HEK293 (cell line): ENCODE measurements around the gene PARP15.

Experiments
- CTCF ChIA-PET: fragments of 350-600 bp; formaldehyde crosslinking; extraction: SDS; loops from one replicate; lab custom pipeline; 2021; ENCODE audit warnings: antibody characterized with exemption; lab: Yijun Ruan, JAX
- POLR2A ChIA-PET: fragments of 300-600 bp; formaldehyde crosslinking; extraction: SDS; loops from one replicate; lab custom pipeline; 2020; ENCODE audit warnings: antibody characterized with exemption, inconsistent platforms; lab: Yijun Ruan, JAX
- H3K27ac ChIP-seq: fragments of 200-500 bp; sonication (Bioruptor generic); 2 replicates; pipeline ENCODE4 v1.5.1; 2014; ENCODE audit warnings: low read depth, low read length, control low read depth, inconsistent platforms; ENCODE audit errors: extremely low read depth
- H3K36me3 ChIP-seq, 2 experiments: fragments of 200-500 bp in 1 of 2; sonication (Bioruptor generic) in 1 of 2; 1 replicate in 1 of 2; 2 replicates in 1 of 2; pipeline ENCODE4 v1.5.1; 2014 to 2017; ENCODE audit warnings: inconsistent platforms in 2 of 2, low read length in 2 of 2; ENCODE audit not compliant: control insufficient read depth in 2 of 2, insufficient read depth in 1 of 2
- H3K4me1 ChIP-seq: fragments of 200-500 bp; sonication (Bioruptor generic); 2 replicates; pipeline ENCODE4 v1.5.1; 2014; ENCODE audit warnings: mild to moderate bottlenecking, low read length, inconsistent platforms; ENCODE audit not compliant: control insufficient read depth, insufficient read depth
- H3K4me3 ChIP-seq: 2 replicates; pipeline ENCODE4 v1.5.1; 2011; ENCODE audit warnings: low read depth, mild to moderate bottlenecking, control low read depth, low read length, moderate library complexity
- H3K9me3 ChIP-seq: fragments of 200-500 bp; sonication (Bioruptor generic); 2 replicates; pipeline ENCODE4 v1.5.1; 2014; ENCODE audit warnings: low read depth, low read length, inconsistent platforms; ENCODE audit not compliant: control insufficient read depth, insufficient read depth
- GLI2 ChIP-seq: fragments of 450-650 bp; formaldehyde crosslinking; IDR thresholded peaks from 2 replicates; pipeline ENCODE4; 2017; ENCODE audit warnings: missing biosample characterization, missing genetic modification characterization, low read depth, borderline replicate concordance
- KLF8 ChIP-seq: fragments of 450-650 bp; formaldehyde crosslinking; IDR thresholded peaks from 2 replicates; pipeline ENCODE4 v1.5.1; 2016; ENCODE audit warnings: missing biosample characterization, missing genetic modification characterization
- OSR2 ChIP-seq: fragments of 450-650 bp; formaldehyde crosslinking; IDR thresholded peaks from 2 replicates; pipeline ENCODE4 v1.5.1; 2016; ENCODE audit warnings: missing biosample characterization, missing genetic modification characterization
- OVOL3 ChIP-seq: fragments of 450-650 bp; formaldehyde crosslinking; IDR thresholded peaks from 2 replicates; pipeline ENCODE4 v1.5.1; 2016; ENCODE audit warnings: missing biosample characterization, missing genetic modification characterization
- SP7 ChIP-seq: fragments of 450-650 bp; formaldehyde crosslinking; IDR thresholded peaks from 2 replicates; pipeline ENCODE4 v1.5.1; 2016; ENCODE audit warnings: missing biosample characterization, missing genetic modification characterization
- TRIM28 ChIP-seq: IDR thresholded peaks from 2 replicates; pipeline ENCODE4 v1.6.1; 2011; ENCODE audit warnings: low read length, control low read depth, borderline replicate concordance
- WT1 ChIP-seq: fragments of 450-650 bp; formaldehyde crosslinking; IDR thresholded peaks from 2 replicates; pipeline ENCODE4 v1.5.1; 2016; ENCODE audit warnings: missing biosample characterization, missing genetic modification characterization
- ZNF2 ChIP-seq: fragments of 450-650 bp; formaldehyde crosslinking; IDR thresholded peaks from 2 replicates; pipeline ENCODE4 v1.5.1; 2016; ENCODE audit warnings: missing biosample characterization, missing genetic modification characterization
- ZNF324 ChIP-seq: fragments of 450-650 bp; formaldehyde crosslinking; IDR thresholded peaks from 2 replicates; pipeline ENCODE4 v1.5.1; 2016; ENCODE audit warnings: missing biosample characterization, missing genetic modification characterization
- ZNF341 ChIP-seq: fragments of 450-650 bp; formaldehyde crosslinking; IDR thresholded peaks from 2 replicates; pipeline ENCODE4; 2016; ENCODE audit warnings: low read depth, missing biosample characterization, missing genetic modification characterization
- ZNF548 ChIP-seq: fragments of 450-650 bp; formaldehyde crosslinking; IDR thresholded peaks from 2 replicates; pipeline ENCODE4 v1.5.1; 2016; ENCODE audit warnings: missing biosample characterization, missing genetic modification characterization
- ZNF558 ChIP-seq: fragments of 450-650 bp; formaldehyde crosslinking; IDR thresholded peaks from 2 replicates; pipeline ENCODE4 v1.5.1; 2016; ENCODE audit warnings: missing biosample characterization, missing genetic modification characterization
- ZNF621 ChIP-seq: fragments of 450-650 bp; formaldehyde crosslinking; IDR thresholded peaks from 2 replicates; pipeline ENCODE4 v1.5.1; 2017; ENCODE audit warnings: missing biosample characterization, missing genetic modification characterization
- ZNF664 ChIP-seq: fragments of 450-650 bp; formaldehyde crosslinking; IDR thresholded peaks from 2 replicates; pipeline ENCODE4 v1.5.1; 2016; ENCODE audit warnings: missing biosample characterization, missing genetic modification characterization
- ZNF677 ChIP-seq: fragments of 450-650 bp; IDR thresholded peaks from 2 replicates; pipeline ENCODE4 v1.5.0; 2018; ENCODE audit warnings: missing biosample characterization, mild to moderate bottlenecking, missing genetic modification characterization, moderate library complexity
- TF ChIP-seq, protein P1 (sequence below): fragments of 450-650 bp; IDR thresholded peaks from 2 replicates; pipeline ENCODE4 v1.5.1; 2018; ENCODE audit warnings: missing biosample characterization, mild to moderate bottlenecking, missing genetic modification characterization
- TF ChIP-seq, protein P2 (sequence below): fragments of 450-650 bp; formaldehyde crosslinking; IDR thresholded peaks from 2 replicates; pipeline ENCODE4 v1.5.1; 2017; ENCODE audit warnings: missing biosample characterization, missing genetic modification characterization
- TF ChIP-seq, protein P3 (sequence below): fragments of 450-650 bp; formaldehyde crosslinking; IDR thresholded peaks from 2 replicates; pipeline ENCODE4 v1.5.1; 2016; ENCODE audit warnings: missing biosample characterization, missing genetic modification characterization
- TF ChIP-seq, protein P4 (sequence below): fragments of 450-650 bp; formaldehyde crosslinking; IDR thresholded peaks from 2 replicates; pipeline ENCODE4 v1.5.1; 2016; ENCODE audit warnings: missing biosample characterization, missing genetic modification characterization, low read depth
- TF ChIP-seq, protein P5 (sequence below): fragments of 450-650 bp; formaldehyde crosslinking; IDR thresholded peaks from 2 replicates; pipeline ENCODE4 v1.5.1; 2017; ENCODE audit warnings: missing biosample characterization, missing genetic modification characterization
- TF ChIP-seq, protein P6 (sequence below): fragments of 450-650 bp; formaldehyde crosslinking; IDR thresholded peaks from 2 replicates; pipeline ENCODE4 v1.5.1; 2017; ENCODE audit warnings: missing biosample characterization, mild to moderate bottlenecking, missing genetic modification characterization, moderate library complexity

Gene PARP15

DNA sequence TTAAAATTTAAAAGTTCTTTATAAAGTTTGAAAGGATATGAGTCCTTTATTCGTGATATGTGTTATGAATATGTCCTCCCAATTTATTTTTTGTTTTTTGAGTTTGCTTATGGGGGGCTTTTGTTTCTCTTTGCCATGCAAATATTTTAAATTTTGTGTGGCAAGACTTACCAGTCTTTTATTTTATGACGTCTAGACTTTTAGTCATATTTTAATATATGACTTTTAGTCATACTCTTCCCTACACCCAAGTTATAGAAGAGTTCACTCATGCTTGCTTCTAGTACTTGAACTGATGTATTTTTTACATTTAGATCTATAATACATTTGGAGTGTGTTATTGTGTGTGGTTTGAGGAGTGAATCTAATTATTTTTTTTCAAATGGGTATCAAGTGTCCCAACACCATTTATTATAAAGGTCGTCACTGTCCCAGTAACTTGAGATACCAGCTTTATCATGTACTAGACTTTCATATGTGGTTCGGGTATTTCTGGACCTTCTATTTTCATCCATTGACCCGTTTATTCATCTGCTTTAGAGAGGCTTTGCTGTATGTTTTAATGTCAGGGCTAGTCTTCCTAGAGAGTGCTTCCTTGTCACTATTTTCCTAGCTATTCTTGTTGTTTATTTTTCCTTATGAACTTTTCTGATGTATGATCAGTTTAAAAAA lies 755 bp downstream of the PARP15 start:
- no peak overlapping the region for H3K27ac ChIP-seq
- H3K9me3 ChIP-seq, result no peaks in the 10 kb centered on the region
- TF ChIP-seq ZNF324 (tag by site-specific recombination) (no peak), ZNF664 (tag by site-specific recombination) (no peak), WT1 (tag by site-specific recombination) (no peak), ZNF548 (no peak)
- TF ChIP-seq, protein P1, sequence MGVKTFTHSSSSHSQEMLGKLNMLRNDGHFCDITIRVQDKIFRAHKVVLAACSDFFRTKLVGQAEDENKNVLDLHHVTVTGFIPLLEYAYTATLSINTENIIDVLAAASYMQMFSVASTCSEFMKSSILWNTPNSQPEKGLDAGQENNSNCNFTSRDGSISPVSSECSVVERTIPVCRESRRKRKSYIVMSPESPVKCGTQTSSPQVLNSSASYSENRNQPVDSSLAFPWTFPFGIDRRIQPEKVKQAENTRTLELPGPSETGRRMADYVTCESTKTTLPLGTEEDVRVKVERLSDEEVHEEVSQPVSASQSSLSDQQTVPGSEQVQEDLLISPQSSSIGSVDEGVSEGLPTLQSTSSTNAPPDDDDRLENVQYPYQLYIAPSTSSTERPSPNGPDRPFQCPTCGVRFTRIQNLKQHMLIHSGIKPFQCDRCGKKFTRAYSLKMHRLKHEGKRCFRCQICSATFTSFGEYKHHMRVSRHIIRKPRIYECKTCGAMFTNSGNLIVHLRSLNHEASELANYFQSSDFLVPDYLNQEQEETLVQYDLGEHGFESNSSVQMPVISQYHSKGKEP (tag by site-specific recombination), result no peak
- H3K4me1 ChIP-seq, result no peaks in the 10 kb centered on the region
- no peaks in the 10 kb centered on the region for H3K36me3 ChIP-seq
- ChIA-PET CTCF (interaction anchor here (0.6 to 0.8 kb wide), 2 partner anchors 20 to 101 kb away, joined by 3 to 4 read pairs; no protein-coding TSS in a partner anchor), POLR2A (interaction anchor here (0.6 kb wide), 1 partner anchor 151 kb away, joined by 6 read pairs; no protein-coding TSS in a partner anchor)
- H3K4me3 ChIP-seq, result no peak overlapping the region

DNA sequence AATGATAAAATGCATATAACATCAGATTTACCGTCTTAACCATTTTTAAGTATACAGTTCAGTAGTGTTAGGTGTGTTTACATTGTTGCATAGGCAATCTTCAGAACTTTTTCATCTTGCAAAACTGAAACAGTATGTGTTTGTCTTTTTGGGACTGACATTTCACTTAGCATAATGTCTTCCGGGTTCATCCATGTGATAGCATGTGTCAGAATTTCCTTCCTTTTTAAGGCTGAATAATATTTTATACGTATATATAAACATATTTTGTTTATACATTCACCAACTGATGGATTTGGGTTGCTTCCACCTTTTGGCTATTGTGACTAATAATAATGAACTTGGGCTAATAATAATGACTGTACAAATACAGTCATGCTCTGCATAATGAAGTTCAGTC lies 3.0 kb downstream of the PARP15 start:
- TF ChIP-seq ZNF677 (tag by site-specific recombination), result no peak
- TF ChIP-seq, protein P2, sequence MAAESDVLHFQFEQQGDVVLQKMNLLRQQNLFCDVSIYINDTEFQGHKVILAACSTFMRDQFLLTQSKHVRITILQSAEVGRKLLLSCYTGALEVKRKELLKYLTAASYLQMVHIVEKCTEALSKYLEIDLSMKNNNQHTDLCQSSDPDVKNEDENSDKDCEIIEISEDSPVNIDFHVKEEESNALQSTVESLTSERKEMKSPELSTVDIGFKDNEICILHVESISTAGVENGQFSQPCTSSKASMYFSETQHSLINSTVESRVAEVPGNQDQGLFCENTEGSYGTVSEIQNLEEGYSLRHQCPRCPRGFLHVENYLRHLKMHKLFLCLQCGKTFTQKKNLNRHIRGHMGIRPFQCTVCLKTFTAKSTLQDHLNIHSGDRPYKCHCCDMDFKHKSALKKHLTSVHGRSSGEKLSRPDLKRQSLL (tag by site-specific recombination), result no peak
- TF ChIP-seq, protein P3, sequence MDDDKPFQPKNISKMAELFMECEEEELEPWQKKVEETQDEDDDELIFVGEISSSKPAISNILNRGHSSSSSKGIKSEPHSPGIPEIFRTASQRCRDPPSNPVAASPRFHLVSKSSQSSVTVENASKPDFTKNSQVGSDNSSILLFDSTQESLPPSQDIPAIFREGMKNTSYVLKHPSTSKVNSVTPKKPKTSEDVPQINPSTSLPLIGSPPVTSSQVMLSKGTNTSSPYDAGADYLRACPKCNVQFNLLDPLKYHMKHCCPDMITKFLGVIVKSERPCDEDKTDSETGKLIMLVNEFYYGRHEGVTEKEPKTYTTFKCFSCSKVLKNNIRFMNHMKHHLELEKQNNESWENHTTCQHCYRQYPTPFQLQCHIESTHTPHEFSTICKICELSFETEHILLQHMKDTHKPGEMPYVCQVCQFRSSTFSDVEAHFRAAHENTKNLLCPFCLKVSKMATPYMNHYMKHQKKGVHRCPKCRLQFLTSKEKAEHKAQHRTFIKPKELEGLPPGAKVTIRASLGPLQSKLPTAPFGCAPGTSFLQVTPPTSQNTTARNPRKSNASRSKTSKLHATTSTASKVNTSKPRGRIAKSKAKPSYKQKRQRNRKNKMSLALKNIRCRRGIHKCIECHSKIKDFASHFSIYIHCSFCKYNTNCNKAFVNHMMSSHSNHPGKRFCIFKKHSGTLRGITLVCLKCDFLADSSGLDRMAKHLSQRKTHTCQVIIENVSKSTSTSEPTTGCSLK (tag by site-specific recombination), result no peak
- no peak for TF ChIP-seq ZNF341 (tag by site-specific recombination)
- TF ChIP-seq KLF8, result no peak
- no peak for TF ChIP-seq TRIM28
- TF ChIP-seq, protein P1 (tag by site-specific recombination), result no peak
- TF ChIP-seq OVOL3 (tag by site-specific recombination), result no peak
- TF ChIP-seq, protein P4, sequence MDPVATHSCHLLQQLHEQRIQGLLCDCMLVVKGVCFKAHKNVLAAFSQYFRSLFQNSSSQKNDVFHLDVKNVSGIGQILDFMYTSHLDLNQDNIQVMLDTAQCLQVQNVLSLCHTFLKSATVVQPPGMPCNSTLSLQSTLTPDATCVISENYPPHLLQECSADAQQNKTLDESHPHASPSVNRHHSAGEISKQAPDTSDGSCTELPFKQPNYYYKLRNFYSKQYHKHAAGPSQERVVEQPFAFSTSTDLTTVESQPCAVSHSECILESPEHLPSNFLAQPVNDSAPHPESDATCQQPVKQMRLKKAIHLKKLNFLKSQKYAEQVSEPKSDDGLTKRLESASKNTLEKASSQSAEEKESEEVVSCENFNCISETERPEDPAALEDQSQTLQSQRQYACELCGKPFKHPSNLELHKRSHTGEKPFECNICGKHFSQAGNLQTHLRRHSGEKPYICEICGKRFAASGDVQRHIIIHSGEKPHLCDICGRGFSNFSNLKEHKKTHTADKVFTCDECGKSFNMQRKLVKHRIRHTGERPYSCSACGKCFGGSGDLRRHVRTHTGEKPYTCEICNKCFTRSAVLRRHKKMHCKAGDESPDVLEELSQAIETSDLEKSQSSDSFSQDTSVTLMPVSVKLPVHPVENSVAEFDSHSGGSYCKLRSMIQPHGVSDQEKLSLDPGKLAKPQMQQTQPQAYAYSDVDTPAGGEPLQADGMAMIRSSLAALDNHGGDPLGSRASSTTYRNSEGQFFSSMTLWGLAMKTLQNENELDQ (tag by site-specific recombination), result no peak
- TF ChIP-seq ZNF2, result no peak
- TF ChIP-seq SP7 (tag by site-specific recombination), result no peak
- no peak for TF ChIP-seq ZNF558 (tag by site-specific recombination)
- TF ChIP-seq, protein P5, sequence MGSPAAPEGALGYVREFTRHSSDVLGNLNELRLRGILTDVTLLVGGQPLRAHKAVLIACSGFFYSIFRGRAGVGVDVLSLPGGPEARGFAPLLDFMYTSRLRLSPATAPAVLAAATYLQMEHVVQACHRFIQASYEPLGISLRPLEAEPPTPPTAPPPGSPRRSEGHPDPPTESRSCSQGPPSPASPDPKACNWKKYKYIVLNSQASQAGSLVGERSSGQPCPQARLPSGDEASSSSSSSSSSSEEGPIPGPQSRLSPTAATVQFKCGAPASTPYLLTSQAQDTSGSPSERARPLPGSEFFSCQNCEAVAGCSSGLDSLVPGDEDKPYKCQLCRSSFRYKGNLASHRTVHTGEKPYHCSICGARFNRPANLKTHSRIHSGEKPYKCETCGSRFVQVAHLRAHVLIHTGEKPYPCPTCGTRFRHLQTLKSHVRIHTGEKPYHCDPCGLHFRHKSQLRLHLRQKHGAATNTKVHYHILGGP (tag by site-specific recombination), result no peak
- TF ChIP-seq, protein P6, sequence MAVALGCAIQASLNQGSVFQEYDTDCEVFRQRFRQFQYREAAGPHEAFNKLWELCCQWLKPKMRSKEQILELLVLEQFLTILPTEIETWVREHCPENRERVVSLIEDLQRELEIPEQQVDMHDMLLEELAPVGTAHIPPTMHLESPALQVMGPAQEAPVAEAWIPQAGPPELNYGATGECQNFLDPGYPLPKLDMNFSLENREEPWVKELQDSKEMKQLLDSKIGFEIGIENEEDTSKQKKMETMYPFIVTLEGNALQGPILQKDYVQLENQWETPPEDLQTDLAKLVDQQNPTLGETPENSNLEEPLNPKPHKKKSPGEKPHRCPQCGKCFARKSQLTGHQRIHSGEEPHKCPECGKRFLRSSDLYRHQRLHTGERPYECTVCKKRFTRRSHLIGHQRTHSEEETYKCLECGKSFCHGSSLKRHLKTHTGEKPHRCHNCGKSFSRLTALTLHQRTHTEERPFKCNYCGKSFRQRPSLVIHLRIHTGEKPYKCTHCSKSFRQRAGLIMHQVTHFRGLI (tag by site-specific recombination), result no peak
- TF ChIP-seq OSR2 (tag by site-specific recombination), result no peak
- TF ChIP-seq GLI2, result no peak
- no peak for TF ChIP-seq ZNF621 (tag by site-specific recombination)
- Histone ChIP-seq H3K27ac (no peak overlapping the region), H3K4me1 (no peaks in the 10 kb centered on the region), H3K4me3 (no peak overlapping the region), H3K9me3 (no peaks in the 10 kb centered on the region), H3K36me3 (no peaks in the 10 kb centered on the region)
- ChIA-PET CTCF (no interaction called here), POLR2A (no interaction called here)
